ENCODE data around the gene ACHE.
"Not testable (repeated sequence)": the region's sequence is repeated elsewhere in the genome, so short reads cannot be mapped to it uniquely, and the experiment has no call there.

The ACHE gene

DNA sequence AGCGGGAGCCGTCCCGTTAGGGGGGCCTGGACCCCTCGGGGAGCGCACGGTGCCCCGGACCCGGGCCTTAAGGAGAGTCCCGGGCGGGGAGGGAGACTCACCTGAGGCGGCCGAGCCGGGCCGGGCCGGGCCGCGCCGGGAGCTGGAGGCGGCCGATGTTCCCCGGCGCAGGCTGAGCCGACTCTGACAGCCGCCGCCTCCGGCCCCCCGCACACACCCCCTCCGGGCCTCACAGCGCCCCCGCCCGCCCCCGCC, at the start of gene ACHE:
Gene ACHE, minus strand, starts transcription at position 188 of the 255 bp plus-strand sequence. CDS start 1,656 bp downstream, outside the sequence.
- peak within 1 kb of the TSS; percentile 37 for H3K4me3 ChIP-seq (ENCODE audit: low read depth, low read length)

- H3K4me3 ChIP-seq (ENCODE audit: low read depth, low read length) = no peak overlapping the region
Measured at GRCh38 chr7:100944138-100944537, 48.5 kb upstream of the ACHE start.

DNA sequence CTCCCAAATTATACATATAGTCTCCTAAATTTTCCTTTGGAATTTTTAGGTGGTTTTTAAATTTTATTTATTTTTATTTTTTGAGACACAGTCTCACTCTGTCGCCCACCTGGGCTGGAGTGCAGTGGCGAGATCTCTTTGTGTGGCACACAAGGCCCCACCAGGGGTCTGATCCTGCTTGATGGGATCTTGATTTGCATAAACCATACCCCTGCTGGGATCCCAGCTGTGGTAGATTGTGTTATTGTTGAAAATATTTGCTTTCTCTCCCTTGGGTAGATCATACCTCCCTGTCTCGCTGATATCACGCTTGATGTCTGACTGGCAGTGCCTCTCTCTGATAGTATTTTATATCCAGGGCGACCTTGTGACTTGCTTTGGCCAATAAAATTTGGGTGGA, 48.0 kb upstream of the ACHE start:
- no peak overlapping the region for H3K4me3 ChIP-seq (ENCODE audit: low read depth, low read length)

- H3K4me3 ChIP-seq (ENCODE audit: low read depth, low read length) = no peak overlapping the region
Measured at GRCh38 chr7:100942045-100942774, 46.5 kb upstream of the ACHE start.

GRCh38 chr7:100936167-100936566, 40.5 kb upstream of the ACHE start:
- H3K4me3 ChIP-seq (ENCODE audit: low read depth, low read length) = not testable (repeated sequence)

DNA sequence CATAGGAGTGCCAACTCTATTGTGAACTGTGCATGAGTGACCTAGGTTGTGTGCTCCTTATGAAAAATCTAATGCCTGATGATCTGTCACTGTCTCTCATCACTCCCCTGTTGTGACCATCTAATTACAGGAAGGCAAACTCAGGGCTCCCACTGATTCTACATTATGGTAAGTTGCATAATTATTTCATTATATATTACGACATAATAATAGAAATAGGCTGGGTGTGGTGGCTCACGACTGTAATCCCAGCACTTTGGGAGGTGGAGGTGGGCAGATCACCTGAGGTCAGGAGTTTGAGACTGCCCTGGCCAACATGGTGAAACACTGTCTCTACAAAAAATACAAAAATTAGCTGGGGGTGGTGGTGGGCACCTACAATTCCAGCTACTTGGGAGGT, 39.7 kb upstream of the ACHE start:
- not testable (repeated sequence) for H3K4me3 ChIP-seq (ENCODE audit: low read depth, low read length)

DNA sequence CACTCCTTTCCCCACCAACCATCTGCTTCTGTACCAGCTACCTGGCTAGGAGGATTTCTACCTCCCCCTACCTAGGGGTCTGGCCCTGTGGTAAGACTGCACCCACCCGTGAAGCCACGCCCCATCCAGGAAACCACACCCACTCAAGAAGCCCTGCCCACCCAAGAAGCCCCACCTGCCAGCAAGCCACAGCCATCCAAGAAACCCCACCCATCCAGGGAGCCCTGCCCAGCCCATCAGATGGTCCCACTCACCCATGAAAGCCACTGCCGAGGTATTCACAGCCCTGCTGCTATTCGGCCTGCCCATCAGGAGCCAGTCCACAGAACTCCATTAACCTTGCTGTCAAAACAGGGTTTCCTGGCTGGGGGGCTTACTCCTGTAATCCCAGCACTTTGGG, 38.0 kb upstream of the ACHE start:
- H3K4me3 ChIP-seq (ENCODE audit: low read depth, low read length) = no peak overlapping the region

GRCh38 chr7:100929808-100930174, 34.1 kb upstream of the ACHE start:
- H3K4me3 ChIP-seq (ENCODE audit: low read depth, low read length) = no peak overlapping the region

DNA sequence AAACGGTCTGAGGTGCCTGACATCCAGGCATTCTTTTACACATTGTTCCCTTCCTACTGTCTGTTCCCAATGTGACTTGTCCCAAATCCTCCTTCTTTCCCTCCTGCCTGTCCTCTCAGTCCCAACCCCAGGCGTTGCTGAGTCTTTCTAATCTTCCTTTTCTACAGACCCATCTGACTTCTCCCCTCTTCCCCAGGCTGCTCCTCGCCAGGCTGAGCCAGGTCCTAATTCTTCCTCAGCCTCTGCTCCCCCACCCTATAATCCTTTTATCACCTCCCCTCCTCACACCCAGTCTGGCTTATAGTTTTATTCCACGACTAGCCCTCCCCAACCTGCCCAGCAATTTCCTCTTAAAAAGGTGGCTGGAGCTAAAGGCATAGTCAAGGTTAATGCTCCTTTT, 27.9 kb upstream of the ACHE start:
- not testable (repeated sequence) for H3K4me3 ChIP-seq (ENCODE audit: low read depth, low read length)

GRCh38 chr7:100921039-100921438, 25.4 kb upstream of the ACHE start:
- H3K4me3 ChIP-seq (ENCODE audit: low read depth, low read length) = no peak overlapping the region

GRCh38 chr7:100919779-100920437, 24.2 kb upstream of the ACHE start:
- H3K4me3 ChIP-seq (ENCODE audit: low read depth, low read length) = not testable (repeated sequence)

DNA sequence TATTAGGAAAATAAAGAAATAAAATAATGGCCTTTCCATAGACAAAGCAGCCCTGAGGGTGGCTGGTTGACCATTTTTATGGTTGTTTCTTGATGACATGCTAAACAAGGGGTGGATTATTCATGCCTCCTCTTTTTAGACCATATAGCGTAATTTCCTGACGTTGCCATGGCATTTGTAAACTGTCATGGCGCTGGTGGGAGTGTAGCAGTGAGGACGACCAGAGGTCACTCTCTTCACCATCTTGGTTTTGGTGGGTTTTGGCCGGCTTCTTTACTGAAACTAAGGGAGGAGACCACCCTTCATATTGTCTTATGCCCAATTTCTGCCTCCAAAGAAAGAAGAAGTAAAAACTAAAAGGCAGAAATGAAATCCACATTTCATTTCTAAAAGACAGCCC, 23.6 kb upstream of the ACHE start:
- not testable (repeated sequence) for H3K4me3 ChIP-seq (ENCODE audit: low read depth, low read length)

DNA sequence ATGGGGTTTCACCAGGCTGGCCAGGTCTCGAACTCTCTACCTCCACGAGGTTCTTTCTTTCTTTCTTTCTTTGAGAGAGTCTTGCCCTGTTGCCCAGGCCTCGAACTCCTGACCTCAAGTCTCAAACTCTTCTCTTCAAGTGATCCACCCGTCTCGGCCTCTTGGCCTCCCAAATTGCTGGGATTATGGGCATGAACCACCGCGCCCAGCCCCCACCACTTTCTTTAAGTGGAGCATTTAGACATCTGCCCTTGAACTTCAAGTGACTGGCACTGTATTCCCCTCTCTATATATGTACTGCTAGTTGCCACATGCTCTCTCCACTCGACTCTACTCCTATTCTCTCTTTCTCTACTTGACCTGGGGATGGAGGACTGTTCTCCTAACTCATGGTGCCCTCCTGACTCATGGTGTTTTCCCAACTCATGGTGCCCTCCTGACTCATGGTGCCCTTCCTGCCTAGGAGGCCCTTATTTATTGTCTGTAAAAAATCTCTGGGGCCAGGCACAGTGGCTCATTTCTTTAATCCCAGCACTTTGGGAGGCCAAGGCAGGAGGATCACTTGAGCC, 19.3 kb upstream of the ACHE start:
- no peak overlapping the region for H3K4me3 ChIP-seq (ENCODE audit: low read depth, low read length)

DNA sequence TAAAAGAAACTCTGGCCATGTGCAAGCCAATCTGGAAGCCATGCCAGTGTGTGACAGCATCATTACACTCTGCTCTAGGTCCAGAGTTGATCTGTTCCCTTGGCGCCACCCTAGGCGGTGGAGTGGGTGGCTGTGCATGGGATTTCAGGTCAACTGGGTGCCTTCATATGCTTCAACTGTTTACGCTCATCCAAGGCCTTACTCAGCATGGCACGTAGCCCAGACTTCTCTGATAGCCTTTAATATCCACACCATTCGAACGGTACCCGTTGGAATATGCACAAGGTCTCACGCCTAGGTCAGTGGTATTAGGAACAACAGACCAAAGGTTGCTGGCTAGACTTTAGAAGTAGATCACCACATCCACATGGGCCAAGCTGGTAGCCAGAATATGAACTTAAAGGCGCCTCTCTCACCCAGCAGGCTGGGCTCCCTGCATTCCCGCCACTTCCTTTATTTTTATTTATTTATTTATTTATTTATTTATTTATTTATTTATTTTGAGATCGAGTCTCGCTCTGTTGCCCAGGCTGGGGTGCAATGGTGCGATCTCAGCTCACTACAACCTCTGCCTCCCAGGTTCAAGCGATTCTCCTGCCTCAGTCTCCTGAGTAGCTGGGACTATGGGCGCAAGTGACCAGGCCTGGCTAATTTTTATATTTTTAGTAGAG, 18.7 kb upstream of the ACHE start:
- no peak overlapping the region for H3K4me3 ChIP-seq (ENCODE audit: low read depth, low read length)

DNA sequence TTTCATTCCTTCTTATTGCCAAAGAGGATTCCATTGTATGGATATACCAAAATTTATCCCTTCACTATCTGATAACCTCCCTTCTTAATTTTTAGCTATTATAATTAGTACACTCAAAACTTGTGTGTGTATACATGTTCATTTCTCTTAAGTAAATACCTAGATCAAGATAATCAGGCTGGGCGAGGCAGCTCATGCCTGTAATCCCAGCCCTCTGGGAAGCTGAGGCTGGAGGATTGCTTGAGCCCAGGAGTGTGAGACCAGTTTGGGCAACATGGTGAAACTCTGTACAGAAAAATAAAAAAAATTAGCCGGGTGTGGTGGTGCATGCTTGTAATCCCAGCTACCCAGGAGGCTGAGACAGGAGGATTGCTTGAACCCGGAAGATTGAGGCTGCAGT, 15.8 kb upstream of the ACHE start:
- H3K4me3 ChIP-seq (ENCODE audit: low read depth, low read length) = no peak overlapping the region

DNA sequence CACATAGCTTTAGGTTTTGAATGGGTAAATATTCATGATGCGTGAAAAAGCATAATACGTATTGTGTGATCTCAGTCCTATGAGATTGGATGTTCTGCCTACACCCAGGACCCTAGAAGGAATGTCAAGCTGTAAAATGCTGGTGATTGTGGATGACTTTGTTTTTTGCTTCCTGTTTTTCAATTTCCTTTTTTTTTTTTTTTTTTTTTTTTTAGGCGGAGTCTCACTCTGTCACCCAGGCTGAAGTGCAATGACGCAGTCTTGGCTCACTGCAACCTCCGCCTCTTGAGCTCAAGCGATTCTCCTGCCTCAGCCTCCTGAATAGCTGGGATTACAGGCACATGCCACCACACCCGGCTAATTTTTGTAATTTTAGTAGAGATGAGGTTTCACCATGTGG, 14.8 kb upstream of the ACHE start:
- not testable (repeated sequence) for H3K4me3 ChIP-seq (ENCODE audit: low read depth, low read length)

DNA sequence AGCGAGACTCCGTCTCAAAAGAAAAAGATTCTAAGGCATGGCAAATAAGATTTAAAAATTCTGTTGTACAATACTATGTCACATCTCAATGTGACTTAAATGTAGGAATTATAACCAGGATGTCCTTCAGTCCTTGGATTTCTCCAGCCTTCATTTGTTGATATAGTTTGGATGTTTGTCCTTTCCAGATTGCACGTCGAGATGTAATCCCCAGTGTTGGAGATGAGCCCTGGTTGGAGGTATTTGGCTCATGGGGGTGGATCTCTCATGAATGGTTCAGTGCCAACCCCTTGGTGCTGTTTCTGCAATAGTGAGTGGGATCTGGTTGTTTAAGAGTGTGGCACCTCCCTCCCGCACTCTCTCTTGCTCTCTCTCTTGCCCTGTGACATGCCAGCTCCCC, 12.8 kb upstream of the ACHE start:
- no peak overlapping the region for H3K4me3 ChIP-seq (ENCODE audit: low read depth, low read length)

GRCh38 chr7:100902638-100903037, 7.0 kb upstream of the ACHE start:
- H3K4me3 ChIP-seq (ENCODE audit: low read depth, low read length) = no peak overlapping the region

DNA sequence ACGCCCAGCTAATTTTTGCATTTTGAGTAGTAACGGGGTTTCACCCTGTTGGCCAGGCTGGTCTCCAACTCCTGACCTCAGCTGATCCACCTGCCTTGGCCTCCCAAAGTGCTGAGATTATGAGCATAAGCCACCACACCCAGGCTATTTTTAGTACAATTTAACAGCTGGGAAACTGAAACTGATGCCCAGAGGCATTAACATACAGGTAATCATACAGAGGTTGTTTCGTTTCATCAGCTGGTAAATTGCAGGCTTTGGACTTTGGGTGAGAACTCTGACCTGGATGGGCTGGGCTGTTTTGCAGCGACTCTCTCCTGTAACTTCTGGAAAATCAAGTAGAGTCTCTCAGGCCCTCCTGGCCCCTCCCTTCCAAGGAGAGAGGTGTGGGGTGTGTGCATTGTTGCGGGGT, 6.2 kb upstream of the ACHE start:
- H3K4me3 ChIP-seq (ENCODE audit: low read depth, low read length) = no peak overlapping the region

DNA sequence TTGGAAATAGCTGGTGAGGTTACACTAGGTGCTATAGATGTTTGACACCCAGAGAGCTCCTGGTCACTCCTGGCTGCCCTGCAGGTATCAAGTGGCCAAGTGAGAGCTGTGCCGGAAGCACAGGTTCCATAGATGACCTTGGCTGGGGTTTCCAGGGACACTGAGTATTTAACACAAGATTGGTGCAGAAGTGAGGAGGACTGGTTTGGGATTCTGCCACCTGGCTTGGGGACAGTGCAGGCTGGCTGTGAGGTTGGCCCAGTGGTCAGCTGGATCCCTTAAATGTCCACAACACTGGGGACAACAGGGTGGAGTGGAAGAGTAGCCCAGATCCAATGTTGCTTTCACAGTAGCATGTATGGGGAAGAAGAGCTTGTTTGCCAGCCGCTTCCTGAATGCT, 5.3 kb upstream of the ACHE start:
- no peak overlapping the region for H3K4me3 ChIP-seq (ENCODE audit: low read depth, low read length)

- no peak overlapping the region for H3K4me3 ChIP-seq (ENCODE audit: low read depth, low read length)
Measured at GRCh38 chr7:100899432-100899831, 3.7 kb upstream of the ACHE start.

DNA sequence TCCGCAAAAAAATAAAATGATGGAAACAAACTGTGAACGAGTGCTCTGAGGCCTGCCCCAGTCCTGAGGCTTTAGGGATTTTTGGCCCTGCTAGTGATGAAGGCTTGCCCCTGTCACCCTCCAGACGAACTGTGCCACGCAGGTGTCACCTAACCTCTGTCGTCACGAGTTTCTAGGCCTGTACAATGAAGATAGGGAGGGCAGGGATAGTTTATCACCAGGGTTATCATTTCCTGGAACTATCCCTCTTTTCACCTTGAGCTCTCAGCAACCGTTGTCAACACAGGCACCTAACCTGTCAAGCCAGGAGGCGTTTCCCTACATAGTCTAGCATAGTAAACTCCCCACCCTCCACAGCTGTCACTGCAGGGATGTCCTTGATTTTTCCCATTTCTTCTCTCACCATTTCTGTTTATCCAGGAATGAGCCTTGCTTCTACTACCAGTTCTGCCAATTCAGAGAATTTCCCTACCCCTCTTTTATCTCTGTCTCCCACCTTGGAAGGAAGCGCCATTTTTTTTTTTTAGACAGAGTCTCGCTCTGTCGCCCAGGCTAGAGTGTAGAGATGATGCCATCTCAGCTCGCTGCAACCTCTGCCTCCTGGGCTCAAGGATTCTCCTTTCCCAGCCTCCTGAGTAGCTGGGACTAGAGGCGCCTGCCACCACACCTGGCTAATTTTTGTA, 2.2 kb upstream of the ACHE start:
- no peak overlapping the region for H3K4me3 ChIP-seq (ENCODE audit: low read depth, low read length)

Data from iPS-11a (cell line).